ENCODE measurements around the gene METTL13.

METTL13 gene

GRCh38 chr1:171792656-171793369, 11.4 kb downstream of the METTL13 start:
- Histone ChIP-seq H3K79me2 (ENCODE audit: low read length) (0 out of 2 replicates have a peak, but pooled peaks cover 7% of the 10 kb centered on the region), H3K4me2 (ENCODE audit: low read depth, low read length) (no peak overlapping the region), H3K9me3 (replicated peaks; ENCODE audit: insufficient read depth, low read length) (no peaks in the 10 kb centered on the region), H4K20me1 (ENCODE audit: insufficient read depth, low read length) (no peaks in the 10 kb centered on the region), H3K27ac (ENCODE audit: low read length) (no peak overlapping the region), H3K4me1 (ENCODE audit: low read length) (no peaks in the 10 kb centered on the region), H3K27me3 (replicated peaks; ENCODE audit: insufficient read depth, low read length) (no peaks in the 10 kb centered on the region), H3K36me3 (replicated peaks; ENCODE audit: insufficient read depth, low read length) (peaks cover 4% of the 10 kb centered on the region), H3F3A (ENCODE audit: insufficient read depth, low read length) (no peaks in the 10 kb centered on the region; the same call in 1 of the 2 replicates), H2AFZ (ENCODE audit: low read length) (no peak overlapping the region), H3K9ac (ENCODE audit: low read length) (no peak overlapping the region), H3K4me3 (ENCODE audit: low read length) (no peak overlapping the region), H3K9me2 (replicated peaks; ENCODE audit: insufficient read depth, low read length) (no peaks in the 10 kb centered on the region)
- TF ChIP-seq CTCF (IDR thresholded peaks at IDR 0.05; ENCODE audit: low read length) (no peak), EZH2 (optimal IDR thresholded peaks at IDR 0.05; ENCODE audit: low read depth, low read length) (no peak), EZH2phosphoT487 (IDR thresholded peaks at IDR 0.05; ENCODE audit: low read length) (no peak)
- no peak for DNase-seq

GRCh38 chr1:171793636-171794035, 12.2 kb downstream of the METTL13 start:
- Histone ChIP-seq H3K9me2 (replicated peaks; ENCODE audit: insufficient read depth, low read length) (no peaks in the 10 kb centered on the region), H3K36me3 (replicated peaks; ENCODE audit: insufficient read depth, low read length) (peaks cover 2% of the 10 kb centered on the region), H2AFZ (ENCODE audit: low read length) (no peak overlapping the region), H3K79me2 (ENCODE audit: low read length) (0 out of 2 replicates have a peak, but pooled peaks cover 4% of the 10 kb centered on the region), H3K9me3 (replicated peaks; ENCODE audit: insufficient read depth, low read length) (no peaks in the 10 kb centered on the region), H3F3A (ENCODE audit: insufficient read depth, low read length) (no peaks in the 10 kb centered on the region; the same call in 1 of the 2 replicates), H3K4me2 (ENCODE audit: low read depth, low read length) (no peak overlapping the region), H3K27ac (ENCODE audit: low read length) (no peak overlapping the region), H3K9ac (ENCODE audit: low read length) (no peak overlapping the region), H3K4me3 (ENCODE audit: low read length) (no peak overlapping the region), H3K4me1 (ENCODE audit: low read length) (no peaks in the 10 kb centered on the region), H3K27me3 (replicated peaks; ENCODE audit: insufficient read depth, low read length) (no peaks in the 10 kb centered on the region), H4K20me1 (ENCODE audit: insufficient read depth, low read length) (no peaks in the 10 kb centered on the region)
- TF ChIP-seq EZH2 (optimal IDR thresholded peaks at IDR 0.05; ENCODE audit: low read depth, low read length) (no peak), EZH2phosphoT487 (IDR thresholded peaks at IDR 0.05; ENCODE audit: low read length) (no peak), CTCF (IDR thresholded peaks at IDR 0.05; ENCODE audit: low read length) (no peak)
- no peak for DNase-seq

GRCh38 chr1:171794085-171794484, 12.6 kb downstream of the METTL13 start:
- TF ChIP-seq EZH2 (optimal IDR thresholded peaks at IDR 0.05; ENCODE audit: low read depth, low read length): no peak
- TF ChIP-seq CTCF (IDR thresholded peaks at IDR 0.05; ENCODE audit: low read length): no peak
- no peak for TF ChIP-seq EZH2phosphoT487 (IDR thresholded peaks at IDR 0.05; ENCODE audit: low read length)
- Histone ChIP-seq H4K20me1 (ENCODE audit: insufficient read depth, low read length) (no peaks in the 10 kb centered on the region), H3K4me1 (ENCODE audit: low read length) (no peaks in the 10 kb centered on the region), H3K9ac (ENCODE audit: low read length) (no peak overlapping the region), H3K4me3 (ENCODE audit: low read length) (no peak overlapping the region), H3K79me2 (ENCODE audit: low read length) (no peaks in the 10 kb centered on the region), H3K9me3 (replicated peaks; ENCODE audit: insufficient read depth, low read length) (no peaks in the 10 kb centered on the region), H3F3A (ENCODE audit: insufficient read depth, low read length) (no peaks in the 10 kb centered on the region), H3K9me2 (replicated peaks; ENCODE audit: insufficient read depth, low read length) (no peaks in the 10 kb centered on the region), H2AFZ (ENCODE audit: low read length) (no peak overlapping the region), H3K27ac (ENCODE audit: low read length) (no peak overlapping the region), H3K27me3 (replicated peaks; ENCODE audit: insufficient read depth, low read length) (no peaks in the 10 kb centered on the region), H3K4me2 (ENCODE audit: low read depth, low read length) (no peak overlapping the region), H3K36me3 (replicated peaks; ENCODE audit: insufficient read depth, low read length) (peaks cover under 1% of the 10 kb centered on the region)
- DNase-seq: no peak
